ENCODE measurements around the gene RSPH10B2.

- TF ChIP-seq ZNF596 (tag by site-specific recombination; IDR thresholded peaks at IDR 0.05) (no peak), PBX3 (CRISPR knock-in tag; IDR thresholded peaks at IDR 0.05) (0 out of 2 replicates have a peak, but pooled peaks have one; percentile 27), ZNF529 (tag by site-specific recombination; IDR thresholded peaks at IDR 0.05; ENCODE audit: insufficient replicate concordance) (no peak), CTCF (tag by site-specific recombination; IDR thresholded peaks at IDR 0.05) (no peak), ZNF776 (tag by site-specific recombination; IDR thresholded peaks at IDR 0.05; ENCODE audit: borderline replicate concordance) (no peak), ZNF623 (tag by site-specific recombination; IDR thresholded peaks at IDR 0.05) (no peak), ZNF558 (tag by site-specific recombination; IDR thresholded peaks at IDR 0.05) (no peak), ZNF274 (IDR thresholded peaks at IDR 0.05; ENCODE audit: low read length) (no peak), ZNF274 (tag by site-specific recombination; IDR thresholded peaks at IDR 0.05; ENCODE audit: borderline replicate concordance) (no peak), SETDB1 (IDR thresholded peaks at IDR 0.05; ENCODE audit: insufficient read length, low read length) (no peak)
Measured at GRCh38 chr7:6729492-6730342, 24.2 kb upstream of the RSPH10B2 start.

All from HEK293 (cell line).